Neural progenitor cell (in vitro differentiated cells): Measurements from ENCODE around the gene ARL15.

Experiments used
- EZH2 ChIP-seq: fragments of 200-600 bp; sonication (generic); IDR thresholded peaks from 2 replicates; pipeline ENCODE4 v1.6.1; 2017; ENCODE audit warnings: antibody characterized with exemption, mild to moderate bottlenecking, moderate library complexity
- EZH2phosphoT487 ChIP-seq: fragments of 200-600 bp; sonication (generic); IDR thresholded peaks from 2 replicates; pipeline ENCODE4 v1.6.1; 2017; ENCODE audit warnings: antibody characterized with exemption
- TF ChIP-seq, protein P1 (sequence below): fragments of 200-600 bp; sonication (generic); IDR thresholded peaks from 2 replicates; pipeline ENCODE4 v1.5.1; 2017; ENCODE audit warnings: antibody characterized with exemption, mild to moderate bottlenecking

DNA sequence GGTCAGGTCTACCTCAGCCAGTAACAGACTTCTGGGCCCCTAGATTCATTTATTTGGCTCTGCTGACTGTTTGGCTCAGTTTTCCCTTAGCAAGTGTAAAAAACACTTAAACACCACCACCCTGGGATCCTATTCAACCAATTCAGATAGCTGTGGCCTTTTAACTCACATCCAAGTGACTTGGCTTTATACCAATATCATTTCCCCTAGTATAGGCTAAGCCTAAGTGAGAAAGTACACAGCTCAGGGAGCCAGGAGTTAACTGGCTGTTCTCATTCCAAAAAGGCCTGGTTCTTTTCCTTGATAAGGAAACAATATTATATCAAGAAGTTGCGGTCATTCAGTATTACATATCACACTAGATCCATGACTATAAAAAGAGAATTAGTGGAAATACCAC is 163.5 kb downstream of the ARL15 start:
- TF ChIP-seq, protein P1, sequence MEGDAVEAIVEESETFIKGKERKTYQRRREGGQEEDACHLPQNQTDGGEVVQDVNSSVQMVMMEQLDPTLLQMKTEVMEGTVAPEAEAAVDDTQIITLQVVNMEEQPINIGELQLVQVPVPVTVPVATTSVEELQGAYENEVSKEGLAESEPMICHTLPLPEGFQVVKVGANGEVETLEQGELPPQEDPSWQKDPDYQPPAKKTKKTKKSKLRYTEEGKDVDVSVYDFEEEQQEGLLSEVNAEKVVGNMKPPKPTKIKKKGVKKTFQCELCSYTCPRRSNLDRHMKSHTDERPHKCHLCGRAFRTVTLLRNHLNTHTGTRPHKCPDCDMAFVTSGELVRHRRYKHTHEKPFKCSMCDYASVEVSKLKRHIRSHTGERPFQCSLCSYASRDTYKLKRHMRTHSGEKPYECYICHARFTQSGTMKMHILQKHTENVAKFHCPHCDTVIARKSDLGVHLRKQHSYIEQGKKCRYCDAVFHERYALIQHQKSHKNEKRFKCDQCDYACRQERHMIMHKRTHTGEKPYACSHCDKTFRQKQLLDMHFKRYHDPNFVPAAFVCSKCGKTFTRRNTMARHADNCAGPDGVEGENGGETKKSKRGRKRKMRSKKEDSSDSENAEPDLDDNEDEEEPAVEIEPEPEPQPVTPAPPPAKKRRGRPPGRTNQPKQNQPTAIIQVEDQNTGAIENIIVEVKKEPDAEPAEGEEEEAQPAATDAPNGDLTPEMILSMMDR = no peak
- TF ChIP-seq EZH2 = no peak
- TF ChIP-seq EZH2phosphoT487 = no peak
